HK-2 (cell line): ENCODE data around the gene PRR23B.
A peak's percentile ranks its signal among the peaks of the same experiment; 100 is the strongest.

Experiments
- DNase-seq: peaks from one replicate; pipeline ENCODE4 v3.0.0-alpha.2; 2018; ENCODE audit not compliant: unreplicated experiment

Gene PRR23B

GRCh38 chr3:138974462-138974861 lies 46.3 kb downstream of the PRR23B start:
- DNase-seq = peak; percentile 31

- DNase-seq = no peak
Measured at GRCh38 chr3:138972941-138973340, 47.8 kb downstream of the PRR23B start.

DNA sequence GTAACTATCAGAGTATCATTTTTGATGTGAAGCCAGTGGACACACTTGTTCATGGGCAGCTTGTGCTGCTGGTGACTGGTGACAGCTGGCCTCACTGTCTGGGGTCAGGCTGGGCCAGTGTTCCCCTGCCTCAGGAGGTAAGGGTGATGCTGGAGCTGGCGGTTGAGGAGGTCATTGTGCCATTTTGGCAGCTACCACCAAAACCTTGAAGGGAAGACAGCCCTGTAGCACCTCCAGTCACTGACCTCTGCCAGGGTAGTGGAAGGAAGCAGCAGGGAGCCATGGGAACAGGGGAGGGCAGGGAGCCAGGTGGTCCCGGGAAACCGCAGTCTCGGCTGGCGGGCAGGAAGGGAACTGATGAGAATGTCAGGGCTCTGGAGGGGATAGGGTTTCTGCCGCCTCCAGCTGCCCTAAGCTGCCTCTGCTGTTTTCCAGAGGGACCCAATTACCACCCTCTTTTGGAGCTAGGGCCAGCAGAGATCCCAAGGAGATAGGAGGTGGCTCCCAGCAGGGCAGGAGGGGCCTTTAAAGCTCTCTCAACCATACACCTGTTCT lies 48.9 kb downstream of the PRR23B start:
- DNase-seq = no peak
